Osteoblast (primary cell): ENCODE results near the gene ST6GALNAC3. TPM values are rescaled to one million over a fixed set of nuclear protein-coding genes. Genes with fewer than 3 reads are reported as not detected.

ENCODE experiments used
- DNase-seq: peaks from one replicate; pipeline ENCODE4 v3.0.0; 2011; ENCODE audit warnings: low spot score, mixed read lengths; ENCODE audit not compliant: insufficient read length; ENCODE audit errors: missing footprints
- H2AFZ ChIP-seq: 2 replicates; pipeline ENCODE4 v1.6.0; 2011; ENCODE audit warnings: mild to moderate bottlenecking, low read length
- H3K27ac ChIP-seq: 2 replicates; pipeline ENCODE4 v1.5.1; 2011; ENCODE audit warnings: mild to moderate bottlenecking, low read depth, low read length, moderate library complexity
- H3K27me3 ChIP-seq: 2 replicates; pipeline ENCODE4 v1.6.0; 2012; ENCODE audit warnings: mild to moderate bottlenecking, control low read depth, inconsistent platforms, low read length, moderate library complexity; ENCODE audit not compliant: insufficient read depth
- H3K36me3 ChIP-seq: 2 replicates; pipeline ENCODE4 v1.5.1; 2011; ENCODE audit warnings: mild to moderate bottlenecking, low read length, control low read depth, moderate library complexity; ENCODE audit not compliant: insufficient read depth
- H3K4me1 ChIP-seq: 2 replicates; pipeline ENCODE4 v1.5.1; 2011; ENCODE audit warnings: mild to moderate bottlenecking, low read length, control low read depth, moderate library complexity; ENCODE audit not compliant: insufficient read depth
- H3K4me2 ChIP-seq: 2 replicates; pipeline ENCODE4 v1.6.0; 2011; ENCODE audit warnings: mild to moderate bottlenecking, low read length; ENCODE audit not compliant: insufficient read depth
- H3K4me3 ChIP-seq: fragments of 200-600 bp; sonication (generic); 3 replicates; pipeline ENCODE4 v1.5.1; 2012; ENCODE audit warnings: mild to moderate bottlenecking, low read length, inconsistent platforms; ENCODE audit not compliant: insufficient read depth
- H3K79me2 ChIP-seq: 2 replicates; pipeline ENCODE4 v1.6.0; 2012; ENCODE audit warnings: mild to moderate bottlenecking, low read length, control low read depth, inconsistent platforms; ENCODE audit not compliant: insufficient read depth
- H3K9me3 ChIP-seq: 2 replicates; pipeline ENCODE4 v1.5.1; 2011; ENCODE audit warnings: low read depth, low read length, control low read depth
- H4K20me1 ChIP-seq: 2 replicates; pipeline ENCODE4 v1.6.0; 2012; ENCODE audit warnings: mild to moderate bottlenecking, low read length, control low read depth; ENCODE audit not compliant: insufficient read depth
- CTCF ChIP-seq: IDR thresholded peaks from 2 replicates; pipeline ENCODE4 v1.5.1; 2011; ENCODE audit warnings: mild to moderate bottlenecking, low read depth, low read length, moderate library complexity; ENCODE audit errors: extremely low read depth
- total RNA-seq: library from RNA; depleted of rRNA; stranded (reverse); fragments of >200 nt; gene quantifications from 2 replicates; pipeline ENCODE4 v1.2.3, GENCODE V29; 2012

The ST6GALNAC3 gene
- total RNA-seq, 1 donor: not detected

- no peak for DNase-seq
- no peaks in the 10 kb centered on the region for H3K27me3 ChIP-seq
- H3K4me2 ChIP-seq: no peak overlapping the region
- no peak overlapping the region for H3K4me3 ChIP-seq
- H3K4me1 ChIP-seq: no peaks in the 10 kb centered on the region
- no peaks in the 10 kb centered on the region for H4K20me1 ChIP-seq
- no peak for TF ChIP-seq CTCF
- H2AFZ ChIP-seq: no peak overlapping the region
- no peaks in the 10 kb centered on the region for H3K9me3 ChIP-seq
- H3K27ac ChIP-seq: no peak overlapping the region
- no peaks in the 10 kb centered on the region for H3K79me2 ChIP-seq
- H3K36me3 ChIP-seq: no peaks in the 10 kb centered on the region
Observed at GRCh38 chr1:76186554-76187170, 112.1 kb downstream of the ST6GALNAC3 start.

GRCh38 chr1:76187436-76187835 lies 112.9 kb downstream of the ST6GALNAC3 start:
- H4K20me1 ChIP-seq: no peaks in the 10 kb centered on the region
- H2AFZ ChIP-seq: no peak overlapping the region
- no peaks in the 10 kb centered on the region for H3K4me1 ChIP-seq
- no peaks in the 10 kb centered on the region for H3K9me3 ChIP-seq
- no peak overlapping the region for H3K27ac ChIP-seq
- H3K27me3 ChIP-seq: no peaks in the 10 kb centered on the region
- no peaks in the 10 kb centered on the region for H3K79me2 ChIP-seq
- H3K4me3 ChIP-seq: no peak overlapping the region
- H3K4me2 ChIP-seq: no peak overlapping the region
- DNase-seq: no peak
- H3K36me3 ChIP-seq: no peaks in the 10 kb centered on the region
- no peak for TF ChIP-seq CTCF

- H3K4me1 ChIP-seq: no peaks in the 10 kb centered on the region
- no peaks in the 10 kb centered on the region for H3K9me3 ChIP-seq
- H4K20me1 ChIP-seq: no peaks in the 10 kb centered on the region
- H3K79me2 ChIP-seq: no peaks in the 10 kb centered on the region
- H3K4me3 ChIP-seq: no peak overlapping the region
- no peak for DNase-seq
- H3K4me2 ChIP-seq: no peak overlapping the region
- H2AFZ ChIP-seq: no peak overlapping the region
- H3K27ac ChIP-seq: no peak overlapping the region
- H3K36me3 ChIP-seq: no peaks in the 10 kb centered on the region
- TF ChIP-seq CTCF: no peak
- no peaks in the 10 kb centered on the region for H3K27me3 ChIP-seq
Observed at GRCh38 chr1:76189310-76189709, 114.8 kb downstream of the ST6GALNAC3 start.

- Histone ChIP-seq H3K9me3 (no peaks in the 10 kb centered on the region), H3K4me1 (no peaks in the 10 kb centered on the region), H3K4me3 (no peak overlapping the region), H2AFZ (no peak overlapping the region), H3K36me3 (no peaks in the 10 kb centered on the region), H3K79me2 (no peaks in the 10 kb centered on the region), H3K4me2 (no peak overlapping the region), H4K20me1 (no peaks in the 10 kb centered on the region), H3K27me3 (no peaks in the 10 kb centered on the region), H3K27ac (no peak overlapping the region)
- DNase-seq: no peak
- TF ChIP-seq CTCF: no peak
Observed at GRCh38 chr1:76190749-76191424, 116.3 kb downstream of the ST6GALNAC3 start.
